Tibial nerve (tissue), 4 donors: ENCODE measurements around the gene PSMA7. TPM values are rescaled to one million over a fixed set of nuclear protein-coding genes. Genes with fewer than 3 reads are reported as not detected.

Experiments
- DNase-seq, 2 donors: peaks; one replicate each; pipeline ENCODE4 v3.0.0-alpha.2; 2019; ENCODE audit warnings: low spot score in 2 of 2
- H3K27ac ChIP-seq, 4 donors: fragments of 200-600 bp; sonication (generic) in 3 of 4; one replicate each; pipeline ENCODE4 v1.5.1; 2017 to 2019; ENCODE audit warnings: mild to moderate bottlenecking in 1 of 4
- H3K27me3 ChIP-seq, 2 donors: fragments of 200-600 bp; sonication (generic) in 1 of 2; one replicate each; pipeline versions ENCODE4 v1.5.1 to v1.6.0; 2017 to 2019
- H3K36me3 ChIP-seq, 3 donors: fragments of 200-600 bp; sonication (generic); one replicate each; pipeline ENCODE4 v1.5.1; 2018 to 2019
- H3K4me1 ChIP-seq, 4 donors: fragments of 200-600 bp; sonication (generic) in 3 of 4; one replicate each; pipeline ENCODE4 v1.5.1; 2017 to 2019
- H3K4me3 ChIP-seq, 4 donors: fragments of 200-600 bp; sonication (generic) in 3 of 4; one replicate each; pipeline ENCODE4 v1.5.1; 2017 to 2019; ENCODE audit warnings: mild to moderate bottlenecking in 1 of 4, moderate library complexity in 1 of 4
- H3K9me3 ChIP-seq, 4 donors: fragments of 200-600 bp; sonication (generic) in 3 of 4; one replicate each; pipeline ENCODE4 v1.5.1; 2017 to 2019
- CTCF ChIP-seq, 5 experiments: fragments of 200-600 bp in 3 of 5; fragments of 450-650 bp in 2 of 5; sonication (generic) in 3 of 5; IDR thresholded peaks; one replicate each; pipeline ENCODE4 v1.5.1; 2016 to 2019; ENCODE audit warnings: antibody characterized with exemption in 5 of 5, mild to moderate bottlenecking in 3 of 5, moderate library complexity in 2 of 5
- EP300 ChIP-seq, 2 donors: sonication (generic); formaldehyde crosslinking; IDR thresholded peaks; one replicate each; pipeline ENCODE4 v1.6.1; 2017; ENCODE audit warnings: antibody characterized with exemption in 2 of 2, mild to moderate bottlenecking in 1 of 2
- POLR2A ChIP-seq, 2 donors: fragments of 450-650 bp; IDR thresholded peaks; one replicate each; pipeline ENCODE4 v1.6.1; 2017; ENCODE audit warnings: antibody characterized with exemption in 2 of 2, mild to moderate bottlenecking in 2 of 2, moderate library complexity in 2 of 2
- WGBS, 2 donors: methylation state at CpG; one replicate each; pipeline ENCODE4 v1.1.5; 2018; 5-methylcytosine and 5-hydroxymethylcytosine counted together
- total RNA-seq, 4 donors: library from RNA; depleted of rRNA; stranded (reverse); fragments of >200 nt; gene quantifications; one replicate each; pipeline ENCODE4 v1.1.0, GENCODE V29; 2016

PSMA7 gene
- total RNA-seq, 4 donors from 2014 or later, result 213 to 377 (median 341) TPM

GRCh38 chr20:62114894-62115293 is 28.3 kb downstream of the PSMA7 start:
- no peak overlapping the region for H3K4me3 ChIP-seq
- H3K4me1 ChIP-seq, result no peaks in the 10 kb centered on the region
- peaks cover 0 to 44% (median 2%) of the 10 kb centered on the region in 4 donors for H3K9me3 ChIP-seq
- 38 to 49% methylated on average over 8 of the region's 8 CpGs for WGBS, 2 donors
- H3K27me3 ChIP-seq, result peaks cover 0 to 69% of the 10 kb centered on the region in 2 donors
- TF ChIP-seq CTCF (IDR thresholded peaks at IDR 0.05) (no peak), POLR2A (IDR thresholded peaks at IDR 0.05) (no peak), EP300 (IDR thresholded peaks at IDR 0.05) (no peak)
- no peak overlapping the region for H3K27ac ChIP-seq
- no peak for DNase-seq
- H3K36me3 ChIP-seq, result peaks cover 0 to 7% (median 0%) of the 10 kb centered on the region in 3 donors

- Histone ChIP-seq H3K27me3 (peaks cover 0 to 48% of the 10 kb centered on the region in 2 donors), H3K4me3 (no peak overlapping the region), H3K27ac (no peak overlapping the region), H3K36me3 (peaks cover 0 to 7% (median 0%) of the 10 kb centered on the region in 3 donors), H3K4me1 (no peaks in the 10 kb centered on the region), H3K9me3 (peaks cover 0 to 69% (median 13%) of the 10 kb centered on the region in 4 donors)
- TF ChIP-seq CTCF (IDR thresholded peaks at IDR 0.05) (no peak), POLR2A (IDR thresholded peaks at IDR 0.05) (no peak)
- DNase-seq, result no peak
- WGBS, 2 donors, result 90 to 96% methylated on average over 6 of the region's 6 CpGs
Measured at GRCh38 chr20:62112368-62112767, 30.8 kb downstream of the PSMA7 start.

GRCh38 chr20:62111148-62111547 is 32.0 kb downstream of the PSMA7 start:
- WGBS, 2 donors, result 95 to 96% methylated on average over 6 of the region's 6 CpGs
- H3K4me1 ChIP-seq, result no peaks in the 10 kb centered on the region
- no peak overlapping the region for H3K27ac ChIP-seq
- H3K36me3 ChIP-seq, result peaks cover 0 to 7% (median 0%) of the 10 kb centered on the region in 3 donors
- no peak overlapping the region for H3K4me3 ChIP-seq
- DNase-seq, result no peak
- H3K9me3 ChIP-seq, result peaks cover 0 to 81% (median 14%) of the 10 kb centered on the region in 4 donors
- TF ChIP-seq CTCF (IDR thresholded peaks at IDR 0.05) (no peak), EP300 (IDR thresholded peaks at IDR 0.05) (no peak), POLR2A (IDR thresholded peaks at IDR 0.05) (no peak)
- peaks cover 0 to 36% of the 10 kb centered on the region in 2 donors for H3K27me3 ChIP-seq

- Histone ChIP-seq H3K27ac (no peak overlapping the region), H3K9me3 (peaks cover 0 to 92% (median 12%) of the 10 kb centered on the region in 4 donors)
Measured at GRCh38 chr20:62105592-62105991, 37.6 kb downstream of the PSMA7 start.

More at GRCh38 chr20:62105592-62105991, 37.6 kb downstream of the PSMA7 start:
- H3K36me3 ChIP-seq, result peaks cover 0 to 6% (median 0%) of the 10 kb centered on the region in 3 donors
- H3K27me3 ChIP-seq, result peaks cover 0 to 10% of the 10 kb centered on the region in 2 donors
- no peaks in the 10 kb centered on the region for H3K4me1 ChIP-seq
- WGBS, 2 donors, result 88 to 92% methylated on average over 5 of the region's 5 CpGs
- DNase-seq, result no peak
- no peak overlapping the region for H3K4me3 ChIP-seq
- no peak for TF ChIP-seq EP300 (IDR thresholded peaks at IDR 0.05)
- TF ChIP-seq CTCF (IDR thresholded peaks at IDR 0.05), result no peak
- no peak for TF ChIP-seq POLR2A (IDR thresholded peaks at IDR 0.05)
